GM21360 (cell line): ENCODE measurements around the gene MIB2.
"Not testable (repeated sequence)": the region's sequence is repeated elsewhere in the genome, so short reads cannot be mapped to it uniquely, and the experiment has no call there.

Source experiments
- ATAC-seq: cut with Tn5 transposase; IDR thresholded peaks from one replicate; pipeline ENCODE4 v1.9.1; 2021; ENCODE audit warnings: mild to moderate bottlenecking, moderate library complexity; ENCODE audit not compliant: unreplicated experiment

MIB2 gene

DNA sequence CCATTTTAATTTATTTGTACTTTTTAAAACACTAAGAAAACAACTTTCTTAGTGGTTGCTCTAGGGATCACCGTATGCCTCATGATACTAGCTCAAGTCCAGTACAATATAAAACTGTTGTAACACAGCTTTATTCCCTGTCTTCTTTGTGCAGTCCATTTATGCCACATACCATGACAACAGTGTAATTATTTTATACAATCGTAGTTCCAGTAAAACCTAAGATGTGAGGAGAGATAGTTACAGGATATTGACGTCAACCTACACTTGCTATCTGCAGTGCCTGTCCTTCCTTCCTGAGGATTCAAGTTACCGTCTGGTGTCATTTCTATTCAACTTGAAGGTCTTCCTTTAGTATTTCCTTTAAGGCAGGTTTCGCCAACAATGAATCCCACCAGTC, 31.0 kb downstream of the MIB2 start:
- not testable (repeated sequence) for ATAC-seq

DNA sequence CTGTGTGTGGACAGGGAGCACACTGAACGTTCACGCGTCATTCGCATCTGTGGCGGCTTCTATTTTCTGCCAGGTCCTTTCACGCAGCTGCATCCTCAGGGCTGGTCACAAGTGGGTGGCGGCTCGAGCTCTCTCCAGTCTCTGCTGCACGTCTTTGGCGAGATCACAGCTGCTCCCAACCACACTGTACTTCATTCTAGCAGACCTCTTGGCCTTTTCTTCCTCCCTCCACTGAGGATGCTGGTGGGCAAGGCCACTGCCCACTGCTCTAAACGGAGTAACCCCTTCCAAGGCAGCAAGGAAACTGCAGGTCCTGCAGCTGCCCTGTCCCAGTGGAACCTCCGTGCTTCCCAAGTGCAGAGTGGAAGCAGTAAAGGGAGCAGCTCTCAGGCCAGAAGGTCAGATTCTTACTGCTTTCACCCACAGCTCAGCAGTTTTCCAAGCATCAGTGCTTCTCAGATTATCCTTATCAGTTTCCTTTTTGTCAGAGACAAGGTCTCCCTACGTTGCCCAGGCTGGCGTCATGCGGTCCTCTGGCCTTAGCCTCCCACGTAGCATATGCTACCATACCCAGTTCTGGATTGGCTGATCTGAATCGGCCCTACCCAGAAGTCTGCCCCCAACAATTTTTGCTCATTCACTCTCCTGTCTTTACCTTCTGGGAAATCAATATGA, 32.4 kb downstream of the MIB2 start:
- ATAC-seq, result not testable (repeated sequence)

GRCh38 chr1:1648265-1648664, 33.0 kb downstream of the MIB2 start:
- ATAC-seq, result not testable (repeated sequence)

DNA sequence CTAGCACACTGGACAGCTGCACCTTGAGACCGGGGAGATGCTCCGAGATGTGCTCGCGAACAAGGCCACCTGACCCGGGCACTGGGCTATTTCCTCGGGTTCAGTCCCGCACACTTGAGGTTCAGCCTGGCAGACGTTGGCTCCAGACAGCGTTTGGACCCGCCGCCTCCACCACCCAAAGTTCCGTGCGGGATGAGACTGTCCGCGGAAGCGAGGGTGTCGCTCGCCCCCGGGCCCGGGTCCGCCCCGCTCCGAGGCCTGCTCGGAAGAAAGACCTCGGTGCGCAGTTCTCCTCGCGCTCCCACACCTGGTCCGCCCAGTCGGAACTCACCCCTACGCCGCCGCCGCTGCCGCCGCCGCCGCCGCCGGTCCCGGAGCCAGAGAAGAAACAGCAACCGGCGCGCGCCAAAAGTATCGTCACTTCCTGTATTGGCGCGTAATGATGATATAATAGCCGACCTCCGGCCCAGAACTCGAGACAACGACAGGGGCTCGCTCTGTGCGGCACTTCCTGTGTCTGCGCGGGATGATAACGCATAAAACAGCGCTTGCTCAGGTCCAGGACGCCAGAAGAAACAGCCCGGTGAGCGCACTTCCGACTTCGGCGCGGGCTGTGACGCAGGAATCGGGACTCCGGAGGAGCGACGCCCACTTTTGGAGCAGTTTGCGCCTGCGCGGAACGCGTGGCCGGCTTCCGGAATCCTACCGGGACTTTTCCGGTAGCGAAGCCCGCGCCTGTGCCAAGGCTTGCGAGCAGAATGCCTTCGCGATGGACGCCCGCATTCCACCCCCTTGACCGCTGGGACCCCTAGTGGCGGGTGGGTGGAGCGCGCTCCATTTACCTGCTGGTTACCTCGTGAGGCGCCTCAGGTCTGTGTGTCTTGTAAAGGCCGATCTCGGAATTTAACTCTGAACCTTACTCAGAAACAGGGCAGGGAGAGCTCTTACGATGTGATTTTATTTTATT, 43.6 kb downstream of the MIB2 start, which contains the start of gene CDK11B:
TSS of gene CDK11B (minus strand) at position 422 of the 967 bp plus-strand sequence. CDS start 1,519 bp downstream, outside the sequence.
- ATAC-seq, result peak; percentile 77

DNA sequence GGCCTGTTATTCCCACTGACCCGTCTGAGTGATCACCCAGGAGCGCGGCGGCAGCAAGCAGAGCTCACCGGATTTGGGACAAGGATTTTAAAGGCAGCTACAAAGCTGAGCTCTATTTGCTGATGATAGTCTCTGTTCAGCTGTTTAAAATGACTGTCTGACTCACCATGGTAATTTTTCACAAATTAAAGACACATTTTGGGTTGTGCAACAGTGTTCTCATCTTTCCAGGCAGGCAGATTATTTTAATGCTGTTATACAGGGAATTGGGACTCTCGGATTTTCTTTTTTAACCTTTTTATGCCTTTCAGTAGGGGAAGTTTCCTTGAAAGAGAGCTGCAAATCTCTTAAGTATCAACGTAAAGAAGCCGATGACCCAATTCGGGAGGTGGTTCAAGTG, 47.1 kb downstream of the MIB2 start:
- ATAC-seq, result not testable (repeated sequence)

DNA sequence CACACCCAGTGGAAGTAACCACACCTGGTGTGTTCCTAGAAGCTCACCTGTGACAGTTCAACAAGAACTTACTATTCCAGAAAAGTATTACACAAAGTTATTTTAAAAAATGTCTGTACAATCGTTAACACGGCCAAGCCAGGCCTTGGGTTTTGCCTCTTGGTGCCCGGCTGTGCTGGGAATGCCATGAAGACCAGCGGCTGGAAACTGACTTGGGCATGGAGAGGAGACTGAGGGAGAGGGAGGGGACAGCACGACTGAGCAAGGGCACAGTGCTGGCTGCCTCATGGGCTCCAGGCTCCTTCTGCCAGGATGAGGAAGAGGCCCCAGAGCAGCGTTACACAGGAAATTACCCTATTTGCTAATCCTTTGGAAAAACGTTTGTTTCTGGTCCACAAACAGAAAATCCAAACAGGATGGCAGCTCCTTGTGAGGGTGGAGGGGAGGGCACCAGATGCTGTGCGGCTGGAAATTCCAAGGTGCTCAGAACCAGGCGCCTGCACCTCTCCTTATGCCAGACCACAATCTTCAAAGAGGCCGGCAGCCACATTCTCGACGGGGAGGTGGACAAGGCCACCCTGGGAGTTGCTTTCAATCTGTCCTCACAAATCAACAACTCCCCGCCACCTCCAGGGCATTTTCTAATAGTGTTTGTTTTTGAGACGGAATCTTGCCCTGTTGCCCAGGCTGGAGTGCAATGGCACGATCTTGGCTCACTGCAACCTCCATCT, 47.7 kb downstream of the MIB2 start:
- not testable (repeated sequence) for ATAC-seq

GRCh38 chr1:1664318-1664717, 49.0 kb downstream of the MIB2 start:
- not testable (repeated sequence) for ATAC-seq

DNA sequence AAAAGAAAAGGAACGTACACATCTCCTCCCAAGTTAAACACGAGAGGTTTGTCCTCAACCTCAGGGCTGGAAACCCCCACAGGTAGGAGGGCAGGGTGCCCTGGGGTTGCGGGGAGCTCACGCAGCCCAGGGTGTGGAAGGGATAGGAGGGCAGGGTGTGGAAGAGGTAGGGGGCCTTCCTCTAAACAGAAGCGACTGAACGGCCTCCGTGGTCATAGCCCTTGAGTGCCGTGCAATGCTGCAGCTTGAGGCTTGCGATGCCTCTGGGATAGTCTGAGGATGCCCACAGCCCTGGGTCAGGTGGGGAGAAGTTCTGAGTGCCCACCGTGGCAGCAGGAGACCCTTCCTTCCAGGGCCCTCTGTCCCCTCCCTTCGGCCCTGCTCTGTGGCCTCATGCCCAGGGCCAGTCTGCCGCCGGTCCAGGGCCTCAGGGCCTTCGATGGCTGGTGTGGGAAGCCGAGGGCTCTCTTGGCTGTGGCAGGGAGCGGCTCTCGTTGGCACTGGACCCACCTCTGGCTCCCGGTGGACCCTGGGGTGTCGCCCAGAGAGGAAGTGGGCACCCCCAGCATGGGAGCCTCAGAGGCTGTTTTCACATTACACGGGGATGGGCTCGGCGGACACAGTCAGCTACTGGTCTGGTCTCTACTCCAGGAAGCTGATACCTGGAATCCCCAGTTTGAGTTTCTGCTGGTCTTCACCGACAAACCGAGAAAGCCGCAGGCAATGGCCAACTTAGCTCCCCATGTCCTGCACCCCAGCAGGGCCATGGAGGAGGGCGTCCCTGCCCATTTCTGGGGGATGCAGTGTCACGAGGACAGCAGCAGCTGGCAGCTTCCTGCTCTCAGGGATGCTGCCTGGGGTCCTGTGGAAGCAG, 49.9 kb downstream of the MIB2 start:
- ATAC-seq, result no peak

DNA sequence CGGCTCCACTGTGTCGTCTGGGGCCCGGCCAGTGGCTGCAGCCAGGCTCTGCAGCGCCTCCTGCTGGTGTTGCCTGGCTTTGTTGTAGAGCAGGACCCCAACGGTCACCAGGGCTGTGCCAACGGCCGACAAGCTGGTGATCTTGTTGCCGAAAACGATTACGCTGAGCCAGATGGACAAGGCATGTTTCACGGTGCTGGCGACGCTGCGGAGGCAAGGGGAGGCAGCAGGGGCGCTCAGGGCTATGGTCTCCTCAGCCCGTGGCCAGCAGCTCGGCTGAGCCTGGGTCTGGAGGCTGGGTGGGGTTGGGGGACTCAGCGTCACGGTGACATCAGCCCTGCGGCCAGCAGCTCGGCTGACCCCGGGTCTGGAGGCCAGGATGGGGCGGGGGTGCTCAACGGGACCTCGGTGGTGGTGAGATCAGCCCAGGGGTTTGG, 50.5 kb downstream of the MIB2 start:
- no peak for ATAC-seq

GRCh38 chr1:1666526-1666925, 51.2 kb downstream of the MIB2 start:
- ATAC-seq, result no peak

- no peak for ATAC-seq
Observed at GRCh38 chr1:1669468-1670440, 54.5 kb downstream of the MIB2 start.

GRCh38 chr1:1670866-1671265, 55.6 kb downstream of the MIB2 start:
- ATAC-seq, result no peak

GRCh38 chr1:1671365-1672119, 56.2 kb downstream of the MIB2 start:
- ATAC-seq, result no peak

DNA sequence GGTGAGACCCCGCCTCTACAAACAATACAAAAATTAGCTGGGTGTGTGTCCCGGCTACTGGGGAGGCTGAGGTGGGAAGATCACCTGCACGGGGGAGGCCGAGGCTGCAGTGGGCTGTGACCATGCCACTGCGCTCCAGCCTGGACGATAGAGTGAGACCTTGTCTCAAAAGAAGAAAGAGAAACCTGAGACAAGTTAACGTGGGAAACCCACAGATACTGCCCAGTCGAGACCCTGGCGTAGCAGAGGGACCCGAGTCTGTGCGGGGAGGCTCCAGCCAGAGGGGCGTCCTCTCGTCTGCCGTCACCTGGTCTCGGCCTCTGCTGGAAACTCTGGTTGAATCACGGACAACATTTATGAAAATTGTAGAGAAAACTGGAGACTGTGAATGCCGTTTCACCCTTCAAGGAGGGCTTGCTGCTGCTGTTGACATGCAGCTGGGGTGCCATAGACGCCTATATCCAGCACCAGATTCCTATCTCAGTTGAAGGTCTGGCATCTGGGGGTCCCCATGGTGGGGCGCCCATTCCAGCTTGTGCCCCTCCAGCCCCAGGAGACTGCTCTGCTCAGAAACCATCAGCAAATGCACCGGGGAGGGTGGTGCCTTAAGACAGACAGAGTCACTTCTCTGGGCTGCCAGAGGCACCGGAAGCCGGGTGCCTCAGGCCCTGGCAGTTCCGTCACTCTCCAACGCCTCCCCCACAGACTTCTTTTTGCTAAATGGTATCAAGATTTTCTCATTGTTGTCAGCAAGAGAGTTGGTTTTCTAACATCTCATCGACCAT, 57.1 kb downstream of the MIB2 start:
- ATAC-seq, result no peak

DNA sequence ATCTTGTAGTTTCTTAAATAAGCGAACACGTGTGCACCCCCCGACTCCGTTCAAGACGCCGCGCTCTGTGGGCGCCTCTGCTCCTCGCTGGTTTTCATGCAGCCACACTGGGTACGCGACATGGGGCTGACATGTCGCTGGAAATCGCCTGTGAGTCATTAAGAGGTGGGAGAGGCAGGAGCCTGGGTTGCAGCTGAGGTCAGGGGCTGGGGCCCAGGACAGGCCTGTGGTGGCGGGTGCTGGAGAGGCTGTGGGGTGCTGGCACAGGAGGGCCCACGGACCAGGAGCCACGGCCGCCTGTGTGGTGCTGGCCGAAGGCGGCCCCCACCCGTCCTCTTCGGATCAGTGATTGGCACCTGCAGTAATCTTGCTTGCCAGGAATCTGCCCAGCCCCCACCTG, 59.5 kb downstream of the MIB2 start:
- not testable (repeated sequence) for ATAC-seq

DNA sequence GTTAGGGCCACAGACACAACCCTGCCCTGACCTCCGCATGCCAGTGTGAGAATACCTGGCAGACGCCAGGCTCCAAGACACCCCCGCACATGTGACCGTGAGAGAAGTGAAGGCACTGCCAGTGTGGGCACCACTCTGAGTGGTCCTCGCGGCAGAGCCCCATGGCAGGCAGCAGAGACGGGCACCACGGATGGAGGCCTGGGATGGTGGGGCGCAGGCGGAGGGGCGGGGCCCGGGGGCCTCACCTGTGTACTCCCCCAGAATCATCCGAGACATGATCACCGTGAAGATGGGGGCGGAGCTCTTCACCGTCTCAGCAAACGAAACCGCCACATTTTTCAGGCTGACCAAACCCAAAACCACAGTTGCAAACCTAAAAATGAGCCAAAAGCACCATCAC, 59.9 kb downstream of the MIB2 start:
- not testable (repeated sequence) for ATAC-seq

DNA sequence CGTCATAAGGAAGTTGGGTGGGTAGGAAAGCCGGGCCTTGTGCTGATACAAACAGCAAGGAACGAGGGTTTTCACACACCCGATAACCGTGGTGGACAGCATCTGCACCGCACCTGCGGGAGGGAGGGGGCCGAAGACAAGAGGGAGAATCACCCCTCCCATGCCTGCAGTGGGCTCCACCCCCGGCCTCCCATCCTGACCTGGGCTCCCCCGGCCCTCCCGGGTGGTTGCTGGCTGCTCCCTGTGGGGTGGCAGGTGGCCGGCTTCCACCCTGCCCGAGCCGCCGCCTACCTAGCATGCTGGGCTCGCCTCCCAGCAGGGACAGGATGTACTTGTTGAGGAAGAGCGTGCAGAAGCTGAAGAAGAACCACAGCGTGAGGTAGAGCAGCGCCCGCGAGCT, 60.8 kb downstream of the MIB2 start:
- ATAC-seq, result not testable (repeated sequence)
